SU-DHL-6 (cell line): ENCODE results near the gene ACOX1.

Source experiments
- EZH2phosphoT487 ChIP-seq: fragments of 200-600 bp; sonication (generic), shearing (Covaris generic); conservative IDR thresholded peaks from 2 replicates; pipeline ENCODE4 v1.6.1; 2018; ENCODE audit warnings: mild to moderate bottlenecking, antibody characterized with exemption, low read length, moderate library complexity, mixed read lengths
- TF ChIP-seq, protein P1 (sequence below): fragments of 200-600 bp; sonication (generic); IDR thresholded peaks from one replicate; pipeline ENCODE4 v1.5.1; 2017; ENCODE audit warnings: antibody characterized with exemption, mild to moderate bottlenecking, low read length, moderate library complexity; ENCODE audit not compliant: insufficient read depth, poor library complexity, severe bottlenecking

GRCh38 chr17:75975757-75976174 lies 3.2 kb downstream of the ACOX1 start:
- TF ChIP-seq, protein P1, sequence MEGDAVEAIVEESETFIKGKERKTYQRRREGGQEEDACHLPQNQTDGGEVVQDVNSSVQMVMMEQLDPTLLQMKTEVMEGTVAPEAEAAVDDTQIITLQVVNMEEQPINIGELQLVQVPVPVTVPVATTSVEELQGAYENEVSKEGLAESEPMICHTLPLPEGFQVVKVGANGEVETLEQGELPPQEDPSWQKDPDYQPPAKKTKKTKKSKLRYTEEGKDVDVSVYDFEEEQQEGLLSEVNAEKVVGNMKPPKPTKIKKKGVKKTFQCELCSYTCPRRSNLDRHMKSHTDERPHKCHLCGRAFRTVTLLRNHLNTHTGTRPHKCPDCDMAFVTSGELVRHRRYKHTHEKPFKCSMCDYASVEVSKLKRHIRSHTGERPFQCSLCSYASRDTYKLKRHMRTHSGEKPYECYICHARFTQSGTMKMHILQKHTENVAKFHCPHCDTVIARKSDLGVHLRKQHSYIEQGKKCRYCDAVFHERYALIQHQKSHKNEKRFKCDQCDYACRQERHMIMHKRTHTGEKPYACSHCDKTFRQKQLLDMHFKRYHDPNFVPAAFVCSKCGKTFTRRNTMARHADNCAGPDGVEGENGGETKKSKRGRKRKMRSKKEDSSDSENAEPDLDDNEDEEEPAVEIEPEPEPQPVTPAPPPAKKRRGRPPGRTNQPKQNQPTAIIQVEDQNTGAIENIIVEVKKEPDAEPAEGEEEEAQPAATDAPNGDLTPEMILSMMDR: no peak
- no peak for TF ChIP-seq EZH2phosphoT487
